ENCODE measurements around the gene GARIN5A.
A peak's percentile ranks its signal among the peaks of the same experiment; 100 is the strongest.

The GARIN5A gene

DNA sequence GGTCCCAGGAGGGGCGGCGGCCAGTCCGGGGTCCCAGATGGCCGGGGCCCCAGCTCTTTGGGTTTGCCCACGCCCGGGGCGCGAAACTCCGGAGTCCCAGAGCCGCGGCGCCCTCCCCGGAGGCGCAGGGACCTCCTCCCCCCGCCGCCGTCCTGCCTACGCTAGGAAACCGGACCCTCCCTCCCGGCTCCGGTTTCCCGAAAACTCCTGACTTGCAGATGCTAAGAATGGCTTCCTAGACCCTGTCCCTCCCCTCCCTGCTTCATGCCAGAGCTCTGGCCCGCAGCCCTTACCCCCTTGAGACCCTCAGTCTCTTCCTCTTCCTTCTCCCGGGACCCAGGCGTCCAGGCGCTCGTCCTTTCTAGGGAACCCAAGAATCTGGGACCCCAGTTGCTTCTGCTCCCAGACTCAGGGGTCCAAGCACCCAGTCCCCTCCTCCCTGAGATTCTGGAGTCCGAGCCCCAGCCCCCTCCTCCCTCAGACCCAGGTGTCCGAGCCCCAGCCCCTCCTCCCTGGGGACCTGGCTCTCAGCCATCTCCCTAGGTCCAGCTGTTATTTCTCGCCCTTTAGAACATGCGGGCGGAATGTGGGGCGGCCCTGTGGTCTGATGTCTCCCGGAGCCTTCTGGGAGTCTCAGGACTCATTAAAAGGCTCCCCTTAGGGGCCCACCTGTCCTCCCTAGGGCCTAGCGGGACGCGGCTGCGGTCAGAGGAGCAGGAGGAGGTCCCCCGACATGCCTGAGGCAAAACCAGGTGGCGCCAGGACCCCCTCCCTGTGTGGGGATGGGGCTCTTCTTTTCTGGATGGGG, 44.2 kb downstream of the GARIN5A start, which contains the start of gene MYBPC2:
Gene MYBPC2 (plus strand): TSS at position 672 of the 808 bp plus-strand sequence. CDS start 62 bp downstream, at position 734.
- DNase-seq, result no peak

DNA sequence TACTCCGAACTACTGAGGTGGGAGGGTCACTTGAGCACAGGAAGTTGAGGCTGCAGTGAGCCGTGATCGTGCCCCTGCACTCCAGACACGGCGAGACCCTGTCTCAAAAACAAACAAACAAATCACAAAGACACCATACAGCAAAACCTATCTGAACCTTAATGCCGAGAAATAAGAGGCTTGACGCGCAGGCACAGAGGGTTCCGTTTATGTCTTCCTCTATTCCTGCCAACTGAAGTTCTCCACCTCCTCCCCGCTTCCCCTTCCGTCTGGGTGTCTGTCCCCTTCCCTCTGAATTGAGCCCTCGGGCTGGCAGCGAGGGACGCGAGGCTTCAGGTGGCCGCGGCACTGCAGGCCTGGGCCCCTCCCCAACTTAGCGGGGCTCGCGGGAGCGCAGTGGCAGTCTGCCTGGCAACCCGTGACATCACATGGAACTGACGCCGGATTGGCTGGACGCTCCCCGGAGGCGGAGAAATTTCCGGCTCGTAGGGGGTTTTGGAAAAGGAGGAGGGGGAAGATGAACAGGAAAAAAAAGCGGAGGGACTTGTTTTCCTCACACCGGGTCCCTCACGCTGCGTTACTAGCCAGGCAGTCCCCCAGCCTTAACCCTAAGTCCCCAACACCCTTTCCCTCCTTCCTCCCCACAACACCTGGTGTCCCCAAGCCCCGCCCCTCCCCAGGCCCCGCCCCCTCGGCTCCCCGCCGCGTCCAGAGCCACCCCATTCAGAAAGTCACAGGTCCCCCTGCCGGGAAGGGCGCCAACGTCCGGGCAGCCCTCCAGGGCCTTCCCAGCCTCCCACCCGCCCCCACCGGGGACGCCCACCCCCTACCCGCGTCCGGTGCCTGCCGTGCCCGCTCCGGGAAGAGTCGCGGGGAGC, 45.1 kb downstream of the GARIN5A start:
- DNase-seq, result peak; percentile 89

DNA sequence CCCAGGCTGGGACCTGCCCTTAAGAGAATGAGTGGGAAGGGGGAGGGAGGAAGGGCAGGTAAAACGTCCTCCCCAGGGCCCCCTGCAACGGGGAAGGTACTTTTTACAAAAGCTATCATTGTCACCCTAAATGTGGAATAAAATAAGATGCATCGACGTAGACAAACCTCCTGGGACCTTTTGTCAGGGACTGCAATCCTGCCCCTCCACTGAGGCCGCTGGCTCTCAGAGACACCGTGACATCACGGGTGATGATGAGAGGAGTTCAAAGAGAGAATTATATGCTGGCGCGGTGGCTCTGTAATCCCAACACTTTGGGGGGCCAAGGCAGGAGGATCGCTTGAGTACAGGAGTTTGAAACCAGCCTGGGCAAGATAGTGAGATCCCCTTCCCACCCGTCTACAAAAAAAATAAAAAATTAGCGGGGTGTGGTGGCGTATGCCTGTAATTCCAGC, 45.7 kb downstream of the GARIN5A start:
- DNase-seq, result no peak

DNA sequence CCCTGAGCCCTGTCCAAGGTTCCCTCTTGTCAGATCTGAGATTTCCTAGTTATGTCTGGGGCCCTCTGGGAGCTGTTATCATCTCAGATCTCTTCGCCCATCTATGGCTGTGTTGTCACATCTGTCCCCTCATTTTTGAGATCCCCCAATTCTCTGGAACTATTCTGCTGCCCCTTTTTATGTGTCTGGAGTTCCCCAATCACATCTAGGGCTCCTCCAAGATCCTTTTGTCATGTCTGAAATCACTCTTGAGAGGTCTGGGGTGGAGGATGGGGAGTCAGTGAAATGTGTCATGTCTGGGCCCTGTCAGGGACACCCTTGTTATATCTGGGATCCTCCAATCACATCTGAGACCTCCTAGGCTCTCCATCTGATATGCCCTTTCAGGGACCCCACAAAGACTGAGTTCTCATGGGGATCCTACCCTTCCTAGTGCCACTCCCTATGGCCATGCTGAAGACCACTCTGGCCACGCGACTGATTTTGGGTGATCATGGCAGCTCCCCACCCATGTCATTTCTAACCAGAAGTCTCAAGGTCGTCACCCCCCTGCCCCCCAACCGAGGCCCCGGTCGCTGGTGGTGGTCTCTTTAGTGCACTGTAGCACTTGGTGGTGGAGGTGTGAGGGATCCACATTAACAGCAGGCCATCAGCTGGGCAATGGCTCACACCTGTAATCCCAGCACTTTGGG, 47.7 kb downstream of the GARIN5A start:
- DNase-seq, result no peak

DNA sequence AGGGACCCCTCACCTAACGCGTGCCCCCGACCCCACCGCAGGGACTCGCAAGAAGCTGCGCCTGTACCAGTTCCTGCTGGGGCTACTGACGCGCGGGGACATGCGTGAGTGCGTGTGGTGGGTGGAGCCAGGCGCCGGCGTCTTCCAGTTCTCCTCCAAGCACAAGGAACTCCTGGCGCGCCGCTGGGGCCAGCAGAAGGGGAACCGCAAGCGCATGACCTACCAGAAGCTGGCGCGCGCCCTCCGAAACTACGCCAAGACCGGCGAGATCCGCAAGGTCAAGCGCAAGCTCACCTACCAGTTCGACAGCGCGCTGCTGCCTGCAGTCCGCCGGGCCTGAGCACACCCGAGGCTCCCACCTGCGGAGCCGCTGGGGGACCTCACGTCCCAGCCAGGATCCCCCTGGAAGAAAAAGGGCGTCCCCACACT, 48.6 kb downstream of the GARIN5A start:
- DNase-seq, result no peak

DNA sequence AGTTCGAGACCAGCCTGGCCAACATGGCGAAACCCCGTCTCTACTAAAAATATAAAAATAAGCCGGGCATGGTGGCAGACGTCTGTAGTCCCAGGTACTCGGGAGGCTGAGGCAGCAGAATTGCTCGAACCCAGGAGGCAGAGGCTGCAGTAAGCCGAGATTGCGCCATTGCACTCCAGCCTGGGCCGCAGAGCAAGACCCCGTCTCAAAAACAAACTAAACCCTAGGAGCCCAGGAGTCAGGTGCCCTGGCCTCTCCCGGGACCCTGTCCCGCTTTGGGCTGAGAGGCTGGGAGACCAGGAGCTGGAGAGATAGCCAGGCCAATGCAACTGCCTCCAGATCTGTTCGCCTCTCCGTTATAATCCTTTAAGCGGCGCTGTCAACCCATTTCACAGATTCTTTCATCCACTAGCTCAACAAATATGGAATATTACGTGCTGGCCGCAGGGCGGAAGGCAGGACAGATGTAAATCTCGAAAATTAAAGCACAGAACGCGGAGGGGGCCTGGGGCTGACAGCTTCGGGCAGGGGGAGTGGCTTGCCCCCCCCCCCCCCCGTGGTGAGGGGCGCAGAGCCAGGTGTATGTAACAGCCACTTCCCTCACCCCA, 49.2 kb downstream of the GARIN5A start:
- DNase-seq, result no peak

DNA sequence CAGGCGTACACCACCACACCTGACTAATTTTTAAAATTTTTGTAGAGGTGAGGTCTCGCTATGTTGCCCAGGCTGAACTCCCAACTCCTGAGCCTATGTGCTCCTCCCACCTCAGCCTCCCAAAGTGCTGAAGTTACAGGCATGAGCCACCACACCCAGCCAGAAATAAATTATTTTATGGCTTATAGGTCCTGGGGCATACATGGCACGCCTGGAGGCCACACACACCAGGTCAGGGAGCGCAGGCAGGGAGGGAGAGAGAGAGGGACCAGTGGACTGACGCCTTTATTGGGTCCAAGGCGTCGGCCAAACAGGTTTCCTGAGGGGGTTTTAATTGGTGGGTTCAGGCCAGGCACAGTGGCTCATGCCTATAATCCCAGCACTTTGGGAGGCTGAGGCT, 51.1 kb downstream of the GARIN5A start:
- no peak for DNase-seq

DNA sequence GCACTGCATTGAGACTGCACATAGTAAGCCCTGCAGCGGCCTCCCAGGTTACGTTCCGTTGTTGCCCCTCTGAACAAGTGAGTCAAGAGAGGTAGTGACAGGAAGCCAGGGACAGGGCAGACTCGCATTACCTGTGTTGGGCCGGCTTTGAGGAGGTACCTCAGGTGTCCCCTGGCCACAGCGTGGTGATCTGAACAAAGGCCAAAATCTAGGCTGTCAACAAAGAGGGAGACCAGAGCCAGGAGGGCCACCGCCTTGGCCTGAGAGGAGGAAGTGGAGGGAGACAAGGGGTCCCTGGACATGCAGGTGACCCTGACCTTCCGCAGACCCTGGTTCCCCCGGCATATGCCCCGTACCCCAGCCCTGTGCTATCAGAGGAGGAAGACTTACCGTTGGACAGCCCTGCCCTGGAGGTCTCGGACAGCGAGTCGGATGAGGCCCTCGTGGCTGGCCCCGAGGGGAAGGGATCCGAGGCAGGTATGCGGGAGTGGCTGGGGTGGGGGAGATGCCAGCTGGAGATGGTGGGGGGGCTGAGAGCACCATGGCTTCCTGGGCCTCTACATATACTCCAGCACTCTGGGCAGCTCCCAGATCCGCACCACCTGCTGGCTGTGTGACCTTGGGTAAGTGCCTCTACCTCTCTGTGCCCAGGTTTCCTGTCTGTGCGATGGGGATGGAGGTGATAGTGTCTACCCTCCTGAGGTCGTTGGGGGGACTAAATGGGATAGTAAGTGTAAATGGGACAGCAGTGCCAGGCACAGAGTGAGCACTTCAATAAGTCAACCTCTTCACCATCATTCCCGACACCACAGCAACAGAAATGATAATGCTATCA, 53.2 kb downstream of the GARIN5A start:
- no peak for DNase-seq

DNA sequence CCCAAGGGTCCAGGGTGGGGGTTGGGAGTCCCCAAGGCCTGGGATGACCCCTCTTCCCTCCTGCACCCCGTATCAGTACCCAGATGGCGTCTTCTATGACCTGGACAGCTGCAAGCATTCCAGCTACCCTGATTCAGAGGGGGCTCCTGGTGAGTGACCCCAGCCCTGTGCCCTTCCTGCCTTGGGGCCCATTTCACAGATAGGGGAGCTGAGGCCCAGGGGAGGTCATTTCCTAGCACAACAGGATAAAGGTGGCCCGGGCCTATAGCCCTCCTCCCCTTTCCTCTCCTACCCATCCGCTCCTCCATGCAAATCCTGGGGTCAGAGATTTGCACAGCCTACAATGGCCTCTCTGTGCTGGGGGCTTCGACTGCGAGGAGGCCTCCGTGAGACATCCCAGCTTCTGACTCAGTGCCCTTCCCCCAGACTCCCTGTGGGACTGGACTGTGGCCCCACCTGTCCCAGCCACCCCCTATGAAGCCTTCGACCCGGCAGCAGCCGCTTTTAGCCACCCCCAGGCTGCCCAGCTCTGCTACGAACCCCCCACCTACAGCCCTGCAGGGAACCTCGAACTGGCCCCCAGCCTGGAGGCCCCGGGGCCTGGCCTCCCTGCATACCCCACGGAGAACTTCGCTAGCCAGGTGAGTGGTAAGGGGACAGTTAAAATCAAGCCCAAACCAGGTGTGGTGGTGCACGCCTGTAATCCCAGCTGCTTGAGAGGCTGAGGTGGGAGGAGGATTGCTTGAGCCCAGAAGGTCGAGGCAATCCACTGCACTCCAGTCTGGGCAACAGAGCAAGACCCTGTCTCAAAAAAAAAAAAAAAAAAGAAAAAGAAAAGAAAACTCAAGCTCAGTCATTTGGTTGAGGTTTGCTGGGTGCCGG, 54.0 kb downstream of the GARIN5A start:
- no peak for DNase-seq

DNA sequence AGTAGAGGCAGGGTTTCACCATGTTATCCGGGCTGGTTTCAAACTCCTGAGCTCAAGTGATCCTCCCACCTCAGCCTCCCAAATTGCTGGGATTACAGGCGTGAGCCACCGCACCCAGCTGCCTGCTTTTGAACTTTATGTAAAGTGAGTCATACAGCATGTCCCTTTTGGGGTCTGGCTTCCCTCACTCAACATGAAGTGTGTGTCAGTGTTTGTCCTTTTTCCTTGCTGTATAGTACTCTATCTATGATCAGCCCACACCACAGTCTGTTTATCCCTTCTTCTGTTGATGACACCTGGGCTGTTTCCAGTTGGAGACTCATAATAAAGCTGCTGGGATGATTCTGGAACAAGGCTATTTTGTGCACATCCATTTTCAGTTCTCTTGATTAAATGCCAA, 55.8 kb downstream of the GARIN5A start:
- DNase-seq, result no peak

DNA sequence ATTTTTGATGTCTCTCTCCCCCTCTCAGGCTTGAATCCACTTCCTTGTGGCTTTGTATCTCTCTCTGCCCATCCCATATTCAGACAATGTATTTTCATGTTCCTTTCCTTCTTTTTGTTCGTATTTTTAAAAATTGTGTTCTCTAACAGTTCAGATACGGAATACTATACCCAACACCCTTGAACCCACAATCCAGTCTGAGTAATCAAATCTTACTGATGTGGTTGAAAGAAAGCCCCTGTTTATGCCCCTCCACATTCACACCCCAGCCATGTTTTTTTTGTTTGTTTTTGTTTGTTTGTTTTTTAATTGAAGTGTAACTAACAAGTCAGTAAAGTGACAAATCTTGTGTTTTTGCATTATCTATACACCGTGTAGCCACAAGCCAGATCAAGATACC, 56.5 kb downstream of the GARIN5A start:
- no peak for DNase-seq

DNA sequence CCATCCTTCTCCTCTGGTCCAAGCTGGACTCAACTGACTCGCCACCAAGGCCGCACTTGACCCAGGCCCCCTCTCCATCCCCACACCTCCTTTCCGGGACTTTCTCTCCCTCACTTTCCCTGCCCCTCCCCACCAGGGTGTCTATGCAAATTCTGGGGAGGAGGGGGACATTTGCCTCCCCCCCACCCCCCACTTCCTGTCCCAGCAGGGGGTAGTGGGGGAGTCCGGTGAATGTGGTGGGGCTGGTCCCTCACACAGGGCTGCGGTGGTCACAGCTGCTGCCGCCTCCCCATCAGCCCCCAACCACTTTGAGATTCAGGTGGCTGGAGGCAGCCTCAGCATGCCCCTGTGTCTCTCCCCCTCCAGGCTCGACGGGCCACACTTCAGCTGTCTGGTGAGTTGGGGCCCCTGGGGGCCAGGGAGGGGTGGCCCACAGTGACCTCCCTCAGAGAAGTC, 57.0 kb downstream of the GARIN5A start:
- no peak for DNase-seq

DNA sequence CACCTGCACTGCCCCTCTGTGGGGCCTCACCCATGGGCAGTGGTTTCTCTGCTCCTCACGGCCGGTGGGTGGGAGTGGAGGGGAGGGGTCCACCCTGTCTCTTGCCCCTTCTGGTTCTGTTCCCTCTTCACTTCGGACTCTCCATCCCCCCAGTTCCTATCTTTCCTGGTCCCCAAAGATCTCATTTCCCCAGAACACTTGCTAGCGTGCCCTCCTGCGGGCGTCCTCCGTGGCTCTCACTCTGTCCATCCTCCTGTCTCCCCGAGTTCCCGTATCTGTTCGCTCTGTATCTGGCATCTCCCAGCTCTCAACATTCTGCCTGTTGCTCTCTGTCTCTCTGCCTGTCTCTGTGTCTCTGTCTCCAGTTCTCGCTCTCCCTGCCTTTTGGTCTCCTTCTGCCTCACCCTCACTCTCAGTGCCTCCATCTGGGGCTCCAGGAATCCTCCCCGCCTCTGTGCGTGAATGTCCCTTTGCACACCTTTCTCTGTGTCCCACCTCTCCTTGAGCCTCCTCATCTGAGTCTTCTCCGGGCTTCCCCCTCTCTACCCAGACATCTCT, 57.5 kb downstream of the GARIN5A start:
- no peak for DNase-seq

DNA sequence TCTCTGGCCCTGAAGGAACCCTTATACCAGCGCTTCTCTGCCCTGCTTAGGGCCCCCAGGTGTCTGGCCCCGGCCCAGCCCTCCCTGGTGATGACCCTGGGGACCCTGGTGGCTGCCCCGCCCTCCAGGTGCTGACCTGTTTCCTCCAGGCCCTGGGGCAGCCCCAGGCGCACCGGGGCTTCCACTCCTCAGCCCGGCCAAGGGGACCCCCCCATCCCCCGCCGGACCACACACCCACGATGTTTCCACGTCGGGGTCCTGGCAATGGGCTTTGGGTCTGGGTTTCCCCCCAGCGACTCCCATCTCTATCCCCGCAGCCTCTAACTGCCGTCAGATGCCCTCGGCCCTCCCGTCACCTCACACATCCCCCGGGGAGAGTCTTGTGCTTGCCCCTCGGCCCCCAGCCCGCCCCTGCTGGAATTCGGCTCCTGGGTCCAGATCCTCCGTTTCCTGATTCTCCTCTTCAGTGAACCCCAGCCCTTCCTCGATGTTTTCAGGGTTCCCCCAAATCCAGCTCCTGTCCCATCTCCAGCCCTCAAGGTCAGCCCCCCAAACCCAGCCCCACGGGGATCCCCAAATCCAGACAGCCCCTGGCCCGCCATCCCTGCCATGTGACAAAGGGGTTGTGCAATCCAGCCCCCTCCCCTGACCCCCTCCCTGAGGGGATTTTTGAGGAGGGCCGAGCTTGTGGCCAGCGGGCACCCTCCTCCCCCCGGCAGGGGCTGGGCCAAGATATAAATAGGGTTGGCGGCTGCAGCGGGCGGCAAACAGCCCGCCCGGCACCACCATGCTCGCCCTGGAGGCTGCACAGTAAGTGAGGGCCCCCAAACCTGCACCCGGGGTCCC, 58.2 kb downstream of the GARIN5A start, which contains the start of gene SPIB:
Gene SPIB (plus strand): TSS at position 763 of the 846 bp plus-strand sequence. CDS start 25 bp downstream, at position 788.
- no peak for DNase-seq

DNA sequence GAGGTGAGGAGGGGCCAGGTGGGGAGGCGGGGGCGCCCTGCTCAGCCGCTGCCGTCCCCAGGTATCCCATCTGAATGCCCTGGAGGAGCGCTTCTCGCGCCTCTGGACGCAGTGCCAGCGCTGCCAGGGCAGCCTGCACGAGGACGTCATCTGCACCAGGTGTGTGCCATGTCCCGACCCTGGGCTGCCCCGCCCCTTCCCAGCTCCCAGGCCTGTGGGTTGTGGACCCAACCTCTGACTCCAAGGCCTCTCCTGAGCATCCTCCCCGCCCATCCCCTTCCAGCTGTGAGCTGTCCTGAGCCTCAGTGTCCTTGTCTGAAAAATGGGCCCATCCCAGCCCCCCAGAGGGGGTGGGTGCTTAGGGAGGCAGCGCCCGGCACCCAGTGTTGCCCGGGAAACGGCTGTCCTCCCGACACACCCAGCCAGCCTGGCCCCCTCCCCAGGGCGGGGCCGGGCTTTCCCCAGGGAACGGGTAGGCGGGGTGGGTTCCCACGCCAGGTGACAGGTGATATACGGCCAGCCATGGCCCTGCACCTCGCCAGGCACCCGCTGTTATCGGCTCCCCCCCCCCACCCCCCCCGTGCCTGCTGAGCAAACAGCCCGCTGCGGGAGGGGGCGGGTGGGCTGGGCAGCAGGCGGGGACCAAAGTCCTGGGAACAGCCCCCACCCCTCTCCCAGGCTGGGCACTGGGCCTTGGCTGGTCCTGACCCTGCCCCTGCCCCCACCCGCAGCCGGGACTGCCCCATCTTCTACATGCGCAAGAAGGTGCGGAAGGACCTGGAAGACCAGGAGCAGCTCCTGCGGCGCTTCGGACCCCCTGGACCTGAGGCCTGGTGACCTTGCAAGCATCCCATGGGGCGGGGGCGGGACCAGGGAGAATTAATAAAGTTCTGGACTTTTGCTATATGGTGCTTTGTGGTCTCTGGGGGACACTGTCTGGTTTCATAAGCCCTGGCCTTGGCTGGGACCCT, 59.3 kb downstream of the GARIN5A start:
- no peak for DNase-seq

All from activated CD8-positive, alpha-beta memory T cell treated with anti-CD3 and anti-CD28 coated beads, Interleukin-2, amount 50 U/mL, for 4 hours (primary cell).